ENCODE results near the gene MAN1A1. TPM values are rescaled to one million over a fixed set of nuclear protein-coding genes. Genes with fewer than 3 reads are reported as not detected.

MAN1A1 gene
- total and polyA plus RNA-seq, 2 experiments from 2014 or later = 2.0 to 8.7 TPM

GRCh38 chr6:119370080-119370479, 20.5 kb upstream of the MAN1A1 start (continued):
- no peak for TF ChIP-seq CREB1 (CRISPR knock-in tag; IDR thresholded peaks at IDR 0.05; ENCODE audit: low read depth)

GRCh38 chr6:119368921-119369320, 19.4 kb upstream of the MAN1A1 start:
- H3K27me3 Mint-ChIP-seq (ENCODE audit: insufficient read depth, low read depth, poor library complexity) = no peaks in the 10 kb centered on the region
- Histone ChIP-seq H3K27me3 (ENCODE audit: insufficient read depth) (no peaks in the 10 kb centered on the region), H3K36me3 (ENCODE audit: insufficient read depth) (no peaks in the 10 kb centered on the region), H3F3A (replicated peaks; ENCODE audit: low read depth) (no peaks in the 10 kb centered on the region), H2AFZ (no peak overlapping the region), H3K79me2 (replicated peaks; ENCODE audit: insufficient read depth) (no peaks in the 10 kb centered on the region), H3K9me2 (ENCODE audit: insufficient read depth) (0 out of 2 replicates have a peak, but pooled peaks cover 4% of the 10 kb centered on the region), H3K4me3 (no peak overlapping the region), H3K27ac (ENCODE audit: low read depth) (no peak overlapping the region), H4K20me1 (replicated peaks; ENCODE audit: insufficient read depth) (no peaks in the 10 kb centered on the region), H3K4me1 (ENCODE audit: insufficient read depth) (0 out of 2 replicates have a peak, but pooled peaks cover 3% of the 10 kb centered on the region), H3K4me2 (no peak overlapping the region)
- TF ChIP-seq REST (IDR thresholded peaks at IDR 0.05; ENCODE audit: unreplicated experiment) (no peak), EZH2 (IDR thresholded peaks at IDR 0.05; ENCODE audit: low read depth, unreplicated experiment) (no peak), NANOG (IDR thresholded peaks at IDR 0.05; ENCODE audit: borderline replicate concordance) (no peak), ZNF462 (CRISPR knock-in tag; IDR thresholded peaks at IDR 0.05) (no peak), CTCF (conservative IDR thresholded peaks at IDR 0.05; ENCODE audit: low read depth in 2 of 2) (no peak), STAT1 (IDR thresholded peaks at IDR 0.05; ENCODE audit: unreplicated experiment) (no peak), CREB1 (CRISPR knock-in tag; IDR thresholded peaks at IDR 0.05; ENCODE audit: low read depth) (no peak), ETS1 (IDR thresholded peaks at IDR 0.05) (no peak), ZNF114 (CRISPR knock-in tag; IDR thresholded peaks at IDR 0.05) (no peak), EZH2phosphoT487 (IDR thresholded peaks at IDR 0.05; ENCODE audit: unreplicated experiment) (no peak), ZNF331 (CRISPR knock-in tag; IDR thresholded peaks at IDR 0.05; ENCODE audit: low read depth) (no peak), POLR2AphosphoS5 (IDR thresholded peaks at IDR 0.05; ENCODE audit: low read depth) (no peak), JUNB (IDR thresholded peaks at IDR 0.05; ENCODE audit: unreplicated experiment) (no peak)
- H3K36me3 Mint-ChIP-seq (ENCODE audit: low read depth) = no peaks in the 10 kb centered on the region
- DNase-seq (ENCODE audit: low spot score) (no peak), ATAC-seq (no peak)
- no peak overlapping the region for H3K4me3 Mint-ChIP-seq
- peaks cover 11% of the 10 kb centered on the region; the same call in 2 of the 3 replicates for H3K4me1 Mint-ChIP-seq
- H3K9me3 Mint-ChIP-seq = peaks cover 4% of the 10 kb centered on the region; the same call in 2 of the 3 replicates
- H3K27ac Mint-ChIP-seq = 0 out of 2 replicates have a peak overlapping the region, but pooled peaks have one; percentile 5
